Measurements from ENCODE around the gene IL12A.

DNA sequence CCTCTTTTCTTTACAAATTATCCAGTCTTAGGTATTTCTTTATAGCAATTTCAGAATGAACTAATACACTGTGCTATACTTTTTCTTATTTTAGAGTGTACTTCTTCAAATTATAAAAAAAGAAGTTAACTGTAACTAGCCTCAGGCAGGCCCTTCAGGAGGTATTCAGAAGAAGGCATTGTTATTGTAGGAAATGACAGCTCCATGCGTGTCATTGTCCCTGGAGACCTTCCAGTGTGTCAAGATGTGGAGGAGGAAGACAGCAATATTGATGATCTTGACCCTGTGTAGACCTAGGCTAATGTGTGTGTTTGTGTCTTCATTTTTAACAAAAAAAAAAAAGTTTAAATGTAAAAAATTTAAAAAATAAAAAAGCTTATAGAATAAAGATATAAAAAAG is 55.5 kb downstream of the IL12A start:
- TF ChIP-seq ZNF416 (CRISPR knock-in tag; IDR thresholded peaks at IDR 0.05) = no peak
- TF ChIP-seq, protein P1, sequence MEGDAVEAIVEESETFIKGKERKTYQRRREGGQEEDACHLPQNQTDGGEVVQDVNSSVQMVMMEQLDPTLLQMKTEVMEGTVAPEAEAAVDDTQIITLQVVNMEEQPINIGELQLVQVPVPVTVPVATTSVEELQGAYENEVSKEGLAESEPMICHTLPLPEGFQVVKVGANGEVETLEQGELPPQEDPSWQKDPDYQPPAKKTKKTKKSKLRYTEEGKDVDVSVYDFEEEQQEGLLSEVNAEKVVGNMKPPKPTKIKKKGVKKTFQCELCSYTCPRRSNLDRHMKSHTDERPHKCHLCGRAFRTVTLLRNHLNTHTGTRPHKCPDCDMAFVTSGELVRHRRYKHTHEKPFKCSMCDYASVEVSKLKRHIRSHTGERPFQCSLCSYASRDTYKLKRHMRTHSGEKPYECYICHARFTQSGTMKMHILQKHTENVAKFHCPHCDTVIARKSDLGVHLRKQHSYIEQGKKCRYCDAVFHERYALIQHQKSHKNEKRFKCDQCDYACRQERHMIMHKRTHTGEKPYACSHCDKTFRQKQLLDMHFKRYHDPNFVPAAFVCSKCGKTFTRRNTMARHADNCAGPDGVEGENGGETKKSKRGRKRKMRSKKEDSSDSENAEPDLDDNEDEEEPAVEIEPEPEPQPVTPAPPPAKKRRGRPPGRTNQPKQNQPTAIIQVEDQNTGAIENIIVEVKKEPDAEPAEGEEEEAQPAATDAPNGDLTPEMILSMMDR (IDR thresholded peaks at IDR 0.05) = no peak

All from WTC11 (cell line).